ENCODE data around the gene GM2A. TPM values are rescaled to one million over a fixed set of nuclear protein-coding genes. Genes with fewer than 3 reads are reported as not detected.
"Not testable (repeated sequence)": the region's sequence is repeated elsewhere in the genome, so short reads cannot be mapped to it uniquely, and the experiment has no call there.

The GM2A gene
- total and polyA plus RNA-seq, 5 donors from 2014 or later: 4.7 to 12.0 (median 6.2) TPM

GRCh38 chr5:151228986-151229385 lies 24.0 kb upstream of the GM2A start:
- H3K4me1 Mint-ChIP-seq: peaks cover 14 to 52% (median 17%) of the 10 kb centered on the region in 4 donors
- peaks cover 19% of the 10 kb centered on the region for H3K4me1 ChIP-seq (ENCODE audit: control insufficient read depth, insufficient read depth, low read length, poor library complexity, severe bottlenecking)
- no peaks in the 10 kb centered on the region for H3K27me3 ChIP-seq (ENCODE audit: control insufficient read depth, insufficient read depth, low read length)
- ATAC-seq (ENCODE audit: low read depth in 2 of 2) (no peak), DNase-seq (no peak)
- no peak overlapping the region for H3K27ac Mint-ChIP-seq
- no peaks in the 10 kb centered on the region for H3K27me3 Mint-ChIP-seq
- H3K4me3 ChIP-seq (ENCODE audit: low read depth, low read length): no peak overlapping the region
- H3K4me3 Mint-ChIP-seq: no peak overlapping the region
- no peaks in the 10 kb centered on the region for H3K9me3 ChIP-seq (ENCODE audit: control insufficient read depth in 2 of 2, low read length in 2 of 2)
- no peaks in the 10 kb centered on the region for H3K9me3 Mint-ChIP-seq
- no peaks in the 10 kb centered on the region for H3K36me3 ChIP-seq (ENCODE audit: control insufficient read depth, insufficient read depth, low read length)
- no peak overlapping the region for H3K27ac ChIP-seq (ENCODE audit: insufficient read depth, low read length, poor library complexity, severe bottlenecking)
- H3K36me3 Mint-ChIP-seq: no peaks in the 10 kb centered on the region

- peaks cover 18% of the 10 kb centered on the region for H3K4me1 ChIP-seq (ENCODE audit: control insufficient read depth, insufficient read depth, low read length, poor library complexity, severe bottlenecking)
Measured at GRCh38 chr5:151230048-151230680, 22.8 kb upstream of the GM2A start.

GRCh38 chr5:151231359-151231758 lies 21.6 kb upstream of the GM2A start:
- H3K4me1 ChIP-seq (ENCODE audit: control insufficient read depth, insufficient read depth, low read length, poor library complexity, severe bottlenecking): peaks cover 12% of the 10 kb centered on the region
- H3K4me3 ChIP-seq (ENCODE audit: low read depth, low read length): no peak overlapping the region
- H3K27me3 Mint-ChIP-seq: no peaks in the 10 kb centered on the region

More at GRCh38 chr5:151230048-151230680, 22.8 kb upstream of the GM2A start:
- Mint-ChIP-seq H3K27me3 (no peaks in the 10 kb centered on the region), H3K27ac (no peak overlapping the region), H3K4me1 (peaks cover 11 to 53% (median 17%) of the 10 kb centered on the region in 4 donors), H3K9me3 (no peaks in the 10 kb centered on the region), H3K36me3 (no peaks in the 10 kb centered on the region), H3K4me3 (no peak overlapping the region)
- ATAC-seq (ENCODE audit: low read depth in 2 of 2) (no peak), DNase-seq (no peak)
- Histone ChIP-seq H3K27me3 (ENCODE audit: control insufficient read depth, insufficient read depth, low read length) (no peaks in the 10 kb centered on the region), H3K4me3 (ENCODE audit: low read depth, low read length) (no peak overlapping the region), H3K27ac (ENCODE audit: insufficient read depth, low read length, poor library complexity, severe bottlenecking) (no peak overlapping the region), H3K36me3 (ENCODE audit: control insufficient read depth, insufficient read depth, low read length) (no peaks in the 10 kb centered on the region), H3K9me3 (ENCODE audit: control insufficient read depth in 2 of 2, low read length in 2 of 2) (no peaks in the 10 kb centered on the region)

GRCh38 chr5:151233616-151234085 lies 19.3 kb upstream of the GM2A start:
- Histone ChIP-seq H3K27ac (ENCODE audit: insufficient read depth, low read length, poor library complexity, severe bottlenecking) (no peak overlapping the region), H3K9me3 (ENCODE audit: control insufficient read depth in 2 of 2, low read length in 2 of 2) (no peaks in the 10 kb centered on the region), H3K4me3 (ENCODE audit: low read depth, low read length) (no peak overlapping the region), H3K4me1 (ENCODE audit: control insufficient read depth, insufficient read depth, low read length, poor library complexity, severe bottlenecking) (peaks cover 12% of the 10 kb centered on the region), H3K36me3 (ENCODE audit: control insufficient read depth, insufficient read depth, low read length) (no peaks in the 10 kb centered on the region), H3K27me3 (ENCODE audit: control insufficient read depth, insufficient read depth, low read length) (no peaks in the 10 kb centered on the region)
- H3K36me3 Mint-ChIP-seq: no peaks in the 10 kb centered on the region
- H3K4me3 Mint-ChIP-seq: peak overlapping the region in 1 of 4 donors; percentile 74
- H3K9me3 Mint-ChIP-seq: no peaks in the 10 kb centered on the region
- DNase-seq (no peak), ATAC-seq (ENCODE audit: low read depth in 2 of 2) (no peak)
- no peak overlapping the region for H3K27ac Mint-ChIP-seq
- peaks cover 6 to 47% (median 24%) of the 10 kb centered on the region in 4 donors for H3K4me1 Mint-ChIP-seq
- no peaks in the 10 kb centered on the region for H3K27me3 Mint-ChIP-seq

More at GRCh38 chr5:151231359-151231758, 21.6 kb upstream of the GM2A start:
- no peaks in the 10 kb centered on the region for H3K9me3 Mint-ChIP-seq
- no peaks in the 10 kb centered on the region for H3K36me3 Mint-ChIP-seq
- ATAC-seq (ENCODE audit: low read depth in 2 of 2) (no peak), DNase-seq (no peak)
- H3K27ac ChIP-seq (ENCODE audit: insufficient read depth, low read length, poor library complexity, severe bottlenecking): no peak overlapping the region
- no peaks in the 10 kb centered on the region for H3K36me3 ChIP-seq (ENCODE audit: control insufficient read depth, insufficient read depth, low read length)
- no peaks in the 10 kb centered on the region for H3K27me3 ChIP-seq (ENCODE audit: control insufficient read depth, insufficient read depth, low read length)
- H3K4me3 Mint-ChIP-seq: no peak overlapping the region
- peaks cover 6 to 51% (median 17%) of the 10 kb centered on the region in 4 donors for H3K4me1 Mint-ChIP-seq
- H3K9me3 ChIP-seq (ENCODE audit: control insufficient read depth in 2 of 2, low read length in 2 of 2): no peaks in the 10 kb centered on the region
- no peak overlapping the region for H3K27ac Mint-ChIP-seq

GRCh38 chr5:151234476-151235238 lies 18.3 kb upstream of the GM2A start:
- Mint-ChIP-seq H3K27ac (peak overlapping the region; percentile 33 to 84 (median 82)), H3K4me1 (peaks cover 6 to 47% (median 28%) of the 10 kb centered on the region in 4 donors), H3K4me3 (peak overlapping the region in 3 of 4 donors; percentile 66 to 74 (median 67)), H3K27me3 (no peaks in the 10 kb centered on the region), H3K36me3 (no peaks in the 10 kb centered on the region), H3K9me3 (no peaks in the 10 kb centered on the region)
- peak; percentile 74 to 75 for ATAC-seq (ENCODE audit: low read depth in 2 of 2)
- Histone ChIP-seq H3K4me3 (ENCODE audit: low read depth, low read length) (peak overlapping the region; percentile 53), H3K27me3 (ENCODE audit: control insufficient read depth, insufficient read depth, low read length) (no peaks in the 10 kb centered on the region), H3K27ac (ENCODE audit: insufficient read depth, low read length, poor library complexity, severe bottlenecking) (peak overlapping the region; percentile 10), H3K4me1 (ENCODE audit: control insufficient read depth, insufficient read depth, low read length, poor library complexity, severe bottlenecking) (peaks cover 17% of the 10 kb centered on the region), H3K9me3 (ENCODE audit: control insufficient read depth in 2 of 2, low read length in 2 of 2) (no peaks in the 10 kb centered on the region), H3K36me3 (ENCODE audit: control insufficient read depth, insufficient read depth, low read length) (no peaks in the 10 kb centered on the region)
- DNase-seq: peak in 1 of 3 donors; percentile 66

- H3K36me3 Mint-ChIP-seq; H3K9me3 Mint-ChIP-seq; H3K27me3 Mint-ChIP-seq; DNase-seq; H3K9me3 ChIP-seq (ENCODE audit: control insufficient read depth in 2 of 2, low read length in 2 of 2); H3K36me3 ChIP-seq (ENCODE audit: control insufficient read depth, insufficient read depth, low read length); ATAC-seq (ENCODE audit: low read depth in 2 of 2); H3K27me3 ChIP-seq (ENCODE audit: control insufficient read depth, insufficient read depth, low read length): not testable (repeated sequence)
- Histone ChIP-seq H3K27ac (ENCODE audit: insufficient read depth, low read length, poor library complexity, severe bottlenecking) (peak overlapping the region; percentile 10), H3K4me1 (ENCODE audit: control insufficient read depth, insufficient read depth, low read length, poor library complexity, severe bottlenecking) (peaks cover 17% of the 10 kb centered on the region), H3K4me3 (ENCODE audit: low read depth, low read length) (peak overlapping the region; percentile 53)
- H3K27ac Mint-ChIP-seq: peak overlapping the region; percentile 27 to 84 (median 33)
- H3K4me1 Mint-ChIP-seq: peaks cover 6 to 47% (median 28%) of the 10 kb centered on the region in 4 donors
- H3K4me3 Mint-ChIP-seq: peak overlapping the region in 1 of 4 donors; percentile 74
Measured at GRCh38 chr5:151235239-151235571, 17.8 kb upstream of the GM2A start.

- ATAC-seq (ENCODE audit: low read depth in 2 of 2) (no peak), DNase-seq (no peak)
- Histone ChIP-seq H3K36me3 (ENCODE audit: control insufficient read depth, insufficient read depth, low read length) (no peaks in the 10 kb centered on the region), H3K27ac (ENCODE audit: insufficient read depth, low read length, poor library complexity, severe bottlenecking) (no peak overlapping the region), H3K4me1 (ENCODE audit: control insufficient read depth, insufficient read depth, low read length, poor library complexity, severe bottlenecking) (peaks cover 17% of the 10 kb centered on the region), H3K27me3 (ENCODE audit: control insufficient read depth, insufficient read depth, low read length) (no peaks in the 10 kb centered on the region), H3K9me3 (ENCODE audit: control insufficient read depth in 2 of 2, low read length in 2 of 2) (no peaks in the 10 kb centered on the region), H3K4me3 (ENCODE audit: low read depth, low read length) (no peak overlapping the region)
- no peak overlapping the region for H3K4me3 Mint-ChIP-seq
- peaks cover 7 to 51% (median 31%) of the 10 kb centered on the region in 4 donors for H3K4me1 Mint-ChIP-seq
- no peaks in the 10 kb centered on the region for H3K9me3 Mint-ChIP-seq
- H3K27ac Mint-ChIP-seq: no peak overlapping the region
- H3K36me3 Mint-ChIP-seq: no peaks in the 10 kb centered on the region
- H3K27me3 Mint-ChIP-seq: no peaks in the 10 kb centered on the region
Measured at GRCh38 chr5:151236888-151237287, 16.1 kb upstream of the GM2A start.

All from CD4-positive, CD25-positive, alpha-beta regulatory T cell (primary cell).